Dermis blood vessel endothelial cell (primary cell): ENCODE results near the gene ADGRB3. TPM values are rescaled to one million over a fixed set of nuclear protein-coding genes. Genes with fewer than 3 reads are reported as not detected.
"Not testable (repeated sequence)": the region's sequence is repeated elsewhere in the genome, so short reads cannot be mapped to it uniquely, and the experiment has no call there.

ENCODE experiments used
- DNase-seq: peaks from one replicate; pipeline ENCODE4 v3.0.0; 2010
- total RNA-seq: library from RNA; depleted of rRNA; stranded (reverse); fragments of >200 nt; gene quantifications from 2 replicates; pipeline ENCODE4 v1.2.3, GENCODE V29; 2014

The ADGRB3 gene
- total RNA-seq, 1 donor from 2014 or later: not detected

- no peak for DNase-seq
These were observed 15.1 kb downstream of the ADGRB3 start for GRCh38 chr6:68650142-68650541.

GRCh38 chr6:68651011-68651985 lies 16.2 kb downstream of the ADGRB3 start:
- DNase-seq: no peak

- DNase-seq: no peak
These were observed 17.0 kb downstream of the ADGRB3 start for GRCh38 chr6:68652117-68652536.

- no peak for DNase-seq
These were observed 18.1 kb downstream of the ADGRB3 start for GRCh38 chr6:68653074-68653705.

GRCh38 chr6:68653706-68654089 lies 18.6 kb downstream of the ADGRB3 start:
- no peak for DNase-seq

GRCh38 chr6:68654134-68654533 lies 19.1 kb downstream of the ADGRB3 start:
- DNase-seq: no peak

- DNase-seq: no peak
These were observed 19.9 kb downstream of the ADGRB3 start for GRCh38 chr6:68655028-68655427.

- DNase-seq: no peak
These were observed 22.5 kb downstream of the ADGRB3 start for GRCh38 chr6:68657374-68658139.

- DNase-seq: no peak
These were observed 23.3 kb downstream of the ADGRB3 start for GRCh38 chr6:68658338-68658737.

- DNase-seq: no peak
These were observed 38.2 kb downstream of the ADGRB3 start for GRCh38 chr6:68673255-68673654.

- DNase-seq: no peak
These were observed 40.5 kb downstream of the ADGRB3 start for GRCh38 chr6:68675548-68675947.

- DNase-seq: not testable (repeated sequence)
These were observed 41.0 kb downstream of the ADGRB3 start for GRCh38 chr6:68676094-68676493.

- DNase-seq: no peak
These were observed 42.0 kb downstream of the ADGRB3 start for GRCh38 chr6:68677058-68677457.

- no peak for DNase-seq
These were observed 44.3 kb downstream of the ADGRB3 start for GRCh38 chr6:68679399-68679798.

GRCh38 chr6:68680264-68680663 lies 45.2 kb downstream of the ADGRB3 start:
- DNase-seq: no peak

- DNase-seq: no peak
These were observed 54.8 kb downstream of the ADGRB3 start for GRCh38 chr6:68689910-68690309.

GRCh38 chr6:68691120-68691519 lies 56.0 kb downstream of the ADGRB3 start:
- DNase-seq: no peak

- DNase-seq: no peak
These were observed 58.2 kb downstream of the ADGRB3 start for GRCh38 chr6:68693271-68693670.

- DNase-seq: no peak
These were observed 60.3 kb downstream of the ADGRB3 start for GRCh38 chr6:68695403-68695802.

GRCh38 chr6:68695838-68696237 lies 60.8 kb downstream of the ADGRB3 start:
- no peak for DNase-seq

GRCh38 chr6:68697394-68697793 lies 62.3 kb downstream of the ADGRB3 start:
- no peak for DNase-seq

- no peak for DNase-seq
These were observed 66.1 kb downstream of the ADGRB3 start for GRCh38 chr6:68701159-68701558.

GRCh38 chr6:68704485-68704884 lies 69.4 kb downstream of the ADGRB3 start:
- no peak for DNase-seq
